ENCODE data around the gene SETD7.

SETD7 gene

DNA sequence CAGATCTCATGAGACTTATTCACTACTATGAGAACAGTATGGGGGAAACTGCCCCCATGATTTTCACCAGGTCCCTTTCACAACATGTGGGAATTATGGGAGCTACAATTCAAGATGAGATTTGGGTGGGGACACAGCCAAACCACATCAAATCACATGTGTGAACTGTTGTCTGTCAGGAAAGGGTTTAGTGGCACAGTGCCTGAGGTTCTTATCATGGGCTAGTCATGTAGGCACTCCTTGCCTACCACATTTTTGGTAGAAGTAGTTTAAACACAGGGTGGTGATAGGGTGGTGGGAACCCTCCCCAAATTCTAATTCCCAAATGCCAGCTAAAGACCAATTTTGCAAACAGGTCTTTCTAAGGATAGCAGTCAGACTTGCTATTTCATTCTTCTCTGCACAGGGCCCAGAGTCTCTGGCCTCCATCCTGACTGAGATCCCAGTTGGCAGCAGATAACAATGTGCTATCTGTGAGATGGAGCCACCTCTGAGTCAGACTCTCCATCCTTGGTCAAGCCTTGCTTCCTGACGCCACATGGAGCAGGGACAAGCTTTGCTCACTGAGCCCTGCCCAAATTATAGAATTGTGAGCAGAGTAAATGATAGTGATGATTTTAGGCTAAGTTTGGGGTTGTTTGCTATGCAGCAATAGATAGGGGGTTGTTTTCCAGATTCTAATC lies 33.5 kb upstream of the SETD7 start:
- no peak for DNase-seq (ENCODE audit: low read depth)
- no peak overlapping the region for H3K4me3 ChIP-seq (ENCODE audit: low read depth, low read length)
- TF ChIP-seq POLR2A (IDR thresholded peaks at IDR 0.05; ENCODE audit: extremely low read depth, insufficient read length): no peak
- TF ChIP-seq, protein P1, sequence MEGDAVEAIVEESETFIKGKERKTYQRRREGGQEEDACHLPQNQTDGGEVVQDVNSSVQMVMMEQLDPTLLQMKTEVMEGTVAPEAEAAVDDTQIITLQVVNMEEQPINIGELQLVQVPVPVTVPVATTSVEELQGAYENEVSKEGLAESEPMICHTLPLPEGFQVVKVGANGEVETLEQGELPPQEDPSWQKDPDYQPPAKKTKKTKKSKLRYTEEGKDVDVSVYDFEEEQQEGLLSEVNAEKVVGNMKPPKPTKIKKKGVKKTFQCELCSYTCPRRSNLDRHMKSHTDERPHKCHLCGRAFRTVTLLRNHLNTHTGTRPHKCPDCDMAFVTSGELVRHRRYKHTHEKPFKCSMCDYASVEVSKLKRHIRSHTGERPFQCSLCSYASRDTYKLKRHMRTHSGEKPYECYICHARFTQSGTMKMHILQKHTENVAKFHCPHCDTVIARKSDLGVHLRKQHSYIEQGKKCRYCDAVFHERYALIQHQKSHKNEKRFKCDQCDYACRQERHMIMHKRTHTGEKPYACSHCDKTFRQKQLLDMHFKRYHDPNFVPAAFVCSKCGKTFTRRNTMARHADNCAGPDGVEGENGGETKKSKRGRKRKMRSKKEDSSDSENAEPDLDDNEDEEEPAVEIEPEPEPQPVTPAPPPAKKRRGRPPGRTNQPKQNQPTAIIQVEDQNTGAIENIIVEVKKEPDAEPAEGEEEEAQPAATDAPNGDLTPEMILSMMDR (IDR thresholded peaks at IDR 0.05; ENCODE audit: low read depth, low read length): no peak
- TF ChIP-seq MYC (IDR thresholded peaks at IDR 0.05; ENCODE audit: low read depth, low read length): no peak
- TF ChIP-seq, protein P2, sequence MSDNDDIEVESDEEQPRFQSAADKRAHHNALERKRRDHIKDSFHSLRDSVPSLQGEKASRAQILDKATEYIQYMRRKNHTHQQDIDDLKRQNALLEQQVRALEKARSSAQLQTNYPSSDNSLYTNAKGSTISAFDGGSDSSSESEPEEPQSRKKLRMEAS (IDR thresholded peaks at IDR 0.05; ENCODE audit: low read depth, low read length): no peak

DNA sequence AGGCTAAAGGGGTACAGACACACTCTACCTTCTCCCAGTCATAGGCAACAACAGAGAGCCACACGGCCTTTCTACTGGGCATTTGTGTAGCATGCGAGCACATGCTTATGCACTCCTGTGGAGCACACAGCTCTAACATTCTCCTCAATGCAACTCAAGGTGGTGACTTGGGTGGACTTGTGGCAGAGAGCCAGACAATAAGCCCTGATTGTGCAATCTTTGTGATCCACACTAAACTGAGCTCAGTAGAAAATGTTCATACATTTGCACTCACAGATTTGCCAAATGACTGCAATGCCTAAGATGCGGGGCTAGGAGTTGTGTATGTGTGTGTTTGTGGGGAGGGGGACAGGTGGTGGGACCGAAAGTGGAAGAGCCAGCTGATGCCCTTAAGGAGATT lies 31.4 kb upstream of the SETD7 start:
- TF ChIP-seq MYC (IDR thresholded peaks at IDR 0.05; ENCODE audit: low read depth, low read length) (no peak), POLR2A (IDR thresholded peaks at IDR 0.05; ENCODE audit: extremely low read depth, insufficient read length) (no peak)
- TF ChIP-seq, protein P1 (IDR thresholded peaks at IDR 0.05; ENCODE audit: low read depth, low read length): no peak
- TF ChIP-seq, protein P2 (IDR thresholded peaks at IDR 0.05; ENCODE audit: low read depth, low read length): no peak
- no peak overlapping the region for H3K4me3 ChIP-seq (ENCODE audit: low read depth, low read length)
- peak; percentile 23 for DNase-seq (ENCODE audit: low read depth)

DNA sequence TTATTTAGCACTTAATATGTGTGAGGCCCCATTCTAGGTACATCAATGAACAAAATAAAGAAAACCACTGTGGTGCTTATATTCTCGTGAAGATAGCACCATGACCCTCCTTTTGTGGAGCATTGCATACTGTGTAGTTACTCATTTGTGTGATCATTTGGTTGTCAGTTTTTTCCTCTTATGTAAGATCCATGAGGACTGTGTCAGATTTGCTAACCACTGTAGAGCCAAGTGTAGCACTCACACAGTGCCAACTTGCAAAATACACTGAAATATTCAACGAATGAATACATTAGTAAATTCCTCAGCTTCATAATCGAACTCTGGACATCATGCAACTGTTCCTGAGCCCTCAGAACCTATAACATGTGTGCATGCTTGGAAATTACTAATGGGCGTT lies 29.5 kb upstream of the SETD7 start:
- DNase-seq (ENCODE audit: low read depth): no peak
- no peak for TF ChIP-seq MYC (IDR thresholded peaks at IDR 0.05; ENCODE audit: low read depth, low read length)
- TF ChIP-seq, protein P2 (IDR thresholded peaks at IDR 0.05; ENCODE audit: low read depth, low read length): no peak
- TF ChIP-seq POLR2A (IDR thresholded peaks at IDR 0.05; ENCODE audit: extremely low read depth, insufficient read length): no peak
- TF ChIP-seq, protein P1 (IDR thresholded peaks at IDR 0.05; ENCODE audit: low read depth, low read length): no peak
- no peak overlapping the region for H3K4me3 ChIP-seq (ENCODE audit: low read depth, low read length)

DNA sequence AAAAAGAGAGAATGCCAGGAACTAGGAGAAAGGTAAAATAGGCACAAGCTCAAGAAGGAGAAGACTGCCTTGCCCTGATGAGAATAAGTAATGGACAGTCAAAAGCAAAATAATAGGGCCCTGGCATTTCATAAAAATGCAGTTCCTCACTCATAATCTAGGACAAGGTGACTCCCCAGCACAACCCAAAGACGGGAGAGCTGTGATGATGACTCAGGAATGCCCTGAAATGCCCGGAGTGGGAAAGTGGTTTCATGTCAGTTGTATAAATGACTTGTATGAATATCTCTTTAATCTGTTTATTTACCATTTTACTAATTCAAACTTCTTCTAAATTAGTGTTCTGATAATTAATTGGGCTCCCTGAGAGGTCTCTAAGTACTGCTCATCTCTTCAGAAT lies 28.8 kb upstream of the SETD7 start:
- no peak for DNase-seq (ENCODE audit: low read depth)
- no peak for TF ChIP-seq POLR2A (IDR thresholded peaks at IDR 0.05; ENCODE audit: extremely low read depth, insufficient read length)
- TF ChIP-seq, protein P2 (IDR thresholded peaks at IDR 0.05; ENCODE audit: low read depth, low read length): no peak
- TF ChIP-seq, protein P1 (IDR thresholded peaks at IDR 0.05; ENCODE audit: low read depth, low read length): no peak
- no peak for TF ChIP-seq MYC (IDR thresholded peaks at IDR 0.05; ENCODE audit: low read depth, low read length)
- H3K4me3 ChIP-seq (ENCODE audit: low read depth, low read length): no peak overlapping the region

DNA sequence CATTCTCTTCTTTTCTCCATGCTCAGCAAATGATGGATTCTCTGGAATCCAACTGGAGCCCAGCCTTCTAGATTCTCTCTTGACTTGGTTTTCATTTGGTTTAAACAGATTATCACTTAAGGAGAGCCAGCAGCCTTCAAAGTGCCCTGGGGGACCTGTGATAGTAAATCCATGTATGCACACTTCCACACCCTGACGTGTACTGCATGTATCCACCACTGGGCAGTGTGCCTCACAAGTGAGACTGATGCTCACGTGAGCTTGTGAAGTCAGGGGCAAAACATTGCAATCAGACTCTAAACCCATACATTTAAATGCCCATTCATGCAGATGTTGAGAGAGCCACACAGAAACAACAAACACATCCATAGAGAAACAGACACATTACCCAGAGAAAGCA lies 28.0 kb upstream of the SETD7 start:
- TF ChIP-seq MYC (IDR thresholded peaks at IDR 0.05; ENCODE audit: low read depth, low read length): no peak
- TF ChIP-seq, protein P1 (IDR thresholded peaks at IDR 0.05; ENCODE audit: low read depth, low read length): no peak
- TF ChIP-seq, protein P2 (IDR thresholded peaks at IDR 0.05; ENCODE audit: low read depth, low read length): no peak
- no peak for TF ChIP-seq POLR2A (IDR thresholded peaks at IDR 0.05; ENCODE audit: extremely low read depth, insufficient read length)
- no peak overlapping the region for H3K4me3 ChIP-seq (ENCODE audit: low read depth, low read length)
- no peak for DNase-seq (ENCODE audit: low read depth)

Data from NB4 (cell line).